HG03558 (cell line): ENCODE results near the gene NPNT.
"Not testable (repeated sequence)": the region's sequence is repeated elsewhere in the genome, so short reads cannot be mapped to it uniquely, and the experiment has no call there.

Source experiments
- ATAC-seq: cut with Tn5 transposase; IDR thresholded peaks from one replicate; pipeline ENCODE4 v1.9.1; 2021; ENCODE audit warnings: moderate number of reproducible peaks; ENCODE audit not compliant: unreplicated experiment; ENCODE audit errors: extremely low read depth

Gene NPNT

GRCh38 chr4:105894660-105895582, at the start of gene NPNT:
Gene NPNT, plus strand, starts transcription at chr4:105895471. Its CDS starts 182 bp downstream, at chr4:105895653.
- ATAC-seq, result no peak

GRCh38 chr4:105845559-105845958, 49.7 kb upstream of the NPNT start:
- ATAC-seq, result no peak

- ATAC-seq, result not testable (repeated sequence)
Observed at GRCh38 chr4:105848359-105848758, 46.9 kb upstream of the NPNT start.

GRCh38 chr4:105851196-105851595, 44.1 kb upstream of the NPNT start:
- ATAC-seq, result no peak

- ATAC-seq, result not testable (repeated sequence)
Observed at GRCh38 chr4:105852230-105852629, 43.0 kb upstream of the NPNT start.

- ATAC-seq, result no peak
Observed at GRCh38 chr4:105858466-105859040, 36.7 kb upstream of the NPNT start.

- no peak for ATAC-seq
Observed at GRCh38 chr4:105859233-105859632, 36.0 kb upstream of the NPNT start.

- no peak for ATAC-seq
Observed at GRCh38 chr4:105870963-105871362, 24.3 kb upstream of the NPNT start.

- ATAC-seq, result no peak
Observed at GRCh38 chr4:105871997-105872396, 23.3 kb upstream of the NPNT start.

- ATAC-seq, result no peak
Observed at GRCh38 chr4:105875233-105875632, 20.0 kb upstream of the NPNT start.

GRCh38 chr4:105878668-105879067, 16.6 kb upstream of the NPNT start:
- ATAC-seq, result no peak

GRCh38 chr4:105887508-105887907, 7.8 kb upstream of the NPNT start:
- ATAC-seq, result no peak

GRCh38 chr4:105895583-105896460, 551 bp downstream of the NPNT start:
- ATAC-seq, result no peak

GRCh38 chr4:105896461-105896942, 1.2 kb downstream of the NPNT start:
- no peak for ATAC-seq

- no peak for ATAC-seq
Observed at GRCh38 chr4:105896984-105897775, 1.9 kb downstream of the NPNT start.

- no peak for ATAC-seq
Observed at GRCh38 chr4:105900541-105900940, 5.3 kb downstream of the NPNT start.

GRCh38 chr4:105902550-105903262, 7.4 kb downstream of the NPNT start:
- no peak for ATAC-seq

- ATAC-seq, result no peak
Observed at GRCh38 chr4:105909787-105910281, 14.6 kb downstream of the NPNT start.

- no peak for ATAC-seq
Observed at GRCh38 chr4:105911426-105911825, 16.2 kb downstream of the NPNT start.
